TTC549 (cell line): ENCODE results near the gene FBXW2.
"Not testable (repeated sequence)": the region's sequence is repeated elsewhere in the genome, so short reads cannot be mapped to it uniquely, and the experiment has no call there.

Source experiments
- FAIRE-seq: peaks from 2 replicates; lab custom pipeline; 2012; peaks lifted over from hg19 to GRCh38; lab: Jason Lieb, UNC

The FBXW2 gene

DNA sequence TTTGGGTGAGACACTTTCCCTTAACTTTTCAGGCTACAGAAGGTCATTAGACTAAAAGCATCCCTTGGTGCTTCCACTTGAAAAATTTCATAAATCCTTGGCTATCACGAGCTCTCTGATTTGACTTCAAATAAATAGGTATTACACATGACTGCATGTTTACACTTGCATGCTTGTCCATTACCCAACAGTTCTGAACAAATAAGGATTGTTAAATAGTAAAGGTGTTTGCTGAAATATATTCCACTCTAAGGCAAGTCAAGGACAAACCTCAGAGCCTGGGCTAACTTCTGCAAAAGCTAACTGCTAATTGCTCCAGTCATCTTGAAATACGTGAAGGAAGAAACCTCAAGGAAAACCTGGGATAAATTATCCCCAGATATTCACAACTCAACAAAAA lies 14.5 kb downstream of the FBXW2 start:
- FAIRE-seq = no peak

GRCh38 chr9:120777229-120777628 lies 16.0 kb downstream of the FBXW2 start:
- FAIRE-seq = no peak

DNA sequence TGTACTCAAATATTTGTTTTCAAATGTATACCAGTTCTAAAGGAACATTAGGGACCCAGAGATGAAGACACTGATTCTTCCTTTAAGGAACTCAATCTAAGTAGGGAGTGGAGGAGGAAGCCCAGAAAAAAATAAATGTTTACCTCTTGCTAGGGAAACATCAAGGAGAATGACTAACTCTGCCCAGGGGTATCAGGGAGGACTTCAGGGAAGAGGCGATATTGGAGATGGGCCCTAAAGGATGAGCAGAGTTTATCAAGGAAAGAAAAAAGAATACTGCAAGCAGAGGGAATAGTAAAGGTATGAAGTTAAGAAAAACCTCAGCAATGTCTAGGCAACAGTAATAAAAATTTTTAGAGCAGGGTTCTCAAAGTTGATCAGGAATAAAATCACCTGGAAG lies 16.4 kb downstream of the FBXW2 start:
- FAIRE-seq = no peak

- no peak for FAIRE-seq
Measured at GRCh38 chr9:120775859-120776258, 17.4 kb downstream of the FBXW2 start.

DNA sequence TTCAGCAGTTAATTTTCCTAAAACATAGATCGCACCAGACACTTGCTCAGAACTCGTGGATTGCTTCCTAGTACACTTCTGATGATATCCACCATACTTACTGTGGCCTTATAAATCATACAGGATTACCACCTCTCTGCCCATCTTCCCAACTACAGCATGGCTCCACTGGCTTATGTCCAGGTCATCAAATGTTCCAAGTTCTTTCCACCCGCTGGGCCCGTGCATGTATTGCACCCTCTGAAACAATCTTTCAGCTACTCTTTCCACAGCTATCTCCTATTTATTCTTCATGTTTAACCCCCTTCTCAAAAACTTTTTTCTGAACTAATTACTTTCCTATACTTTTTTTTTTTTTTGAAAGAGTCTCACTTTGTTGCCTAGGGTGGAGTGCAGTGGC lies 18.5 kb downstream of the FBXW2 start:
- no peak for FAIRE-seq

DNA sequence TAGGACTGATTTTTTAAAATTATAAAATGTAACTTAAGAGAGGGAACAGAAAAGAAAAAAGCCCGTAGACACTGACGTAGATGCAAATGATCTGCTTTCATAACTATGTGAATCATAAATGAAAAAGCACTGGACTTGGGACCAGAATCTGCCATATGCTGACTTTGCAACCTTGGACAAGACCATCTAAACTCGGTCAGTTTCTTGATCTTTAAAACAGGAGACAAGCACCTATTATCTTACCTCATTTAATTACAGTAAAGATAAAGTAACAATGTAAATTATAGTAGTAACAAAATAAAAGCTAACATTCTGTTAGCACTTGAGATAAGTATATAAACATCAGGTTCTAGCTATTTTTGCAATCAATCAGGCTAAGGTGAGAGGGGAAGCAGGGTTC lies 20.0 kb downstream of the FBXW2 start:
- no peak for FAIRE-seq

DNA sequence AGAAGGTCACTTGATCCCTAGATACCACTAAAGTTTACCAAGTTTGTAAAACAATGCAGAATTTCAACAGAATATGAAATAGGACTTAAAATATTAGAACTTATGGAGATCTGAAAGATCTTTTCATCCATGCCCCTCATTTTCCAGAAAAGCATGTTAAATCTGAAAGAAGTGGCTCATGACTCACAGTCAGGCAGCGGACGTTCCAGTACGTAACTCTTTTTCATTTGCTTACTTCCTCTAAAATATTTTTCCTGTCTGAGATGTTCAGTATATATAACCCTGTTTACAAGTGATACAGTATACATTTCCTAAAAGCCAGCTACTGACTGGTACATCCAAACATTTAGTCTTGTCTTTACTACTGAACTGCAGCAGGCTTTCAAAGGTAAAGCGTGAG lies 22.3 kb downstream of the FBXW2 start:
- no peak for FAIRE-seq

DNA sequence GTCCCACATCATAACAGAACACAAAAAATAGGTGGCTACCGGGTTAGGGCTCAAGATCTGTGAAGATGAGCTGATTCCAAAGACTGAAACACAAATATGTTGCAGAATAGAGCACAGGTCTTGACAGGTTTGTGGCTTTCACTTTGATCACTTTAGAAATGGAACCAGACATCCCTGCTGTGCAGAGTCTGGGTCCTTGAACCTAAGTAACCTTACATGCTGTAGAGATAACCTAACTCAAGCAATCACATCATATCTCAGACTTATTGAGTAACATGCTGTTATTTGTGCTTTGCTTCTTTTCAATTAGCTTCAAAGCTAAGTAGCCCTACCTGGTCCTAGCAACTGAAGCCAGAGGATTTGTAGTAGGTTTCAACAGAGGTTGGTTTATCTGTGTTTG lies 24.3 kb downstream of the FBXW2 start:
- FAIRE-seq = no peak

DNA sequence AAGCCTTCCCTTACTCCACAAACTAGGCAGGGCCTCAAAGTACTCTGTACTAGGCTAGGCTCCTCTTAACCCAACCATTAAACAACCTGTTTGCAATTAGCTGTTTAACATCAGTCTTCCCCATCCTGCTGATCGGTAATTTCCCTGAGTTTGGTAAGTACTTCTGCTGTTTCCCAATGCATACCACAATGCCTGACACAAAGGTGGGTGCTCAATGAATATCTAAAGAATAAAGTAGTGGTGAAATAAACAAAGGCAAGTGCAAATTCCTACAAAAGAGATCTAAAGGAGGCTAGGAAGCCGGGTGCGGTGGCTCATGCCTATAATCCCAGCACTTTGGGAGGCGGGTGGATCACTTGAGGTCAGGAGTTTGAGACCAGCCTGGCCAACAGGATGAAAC lies 25.0 kb downstream of the FBXW2 start:
- no peak for FAIRE-seq

DNA sequence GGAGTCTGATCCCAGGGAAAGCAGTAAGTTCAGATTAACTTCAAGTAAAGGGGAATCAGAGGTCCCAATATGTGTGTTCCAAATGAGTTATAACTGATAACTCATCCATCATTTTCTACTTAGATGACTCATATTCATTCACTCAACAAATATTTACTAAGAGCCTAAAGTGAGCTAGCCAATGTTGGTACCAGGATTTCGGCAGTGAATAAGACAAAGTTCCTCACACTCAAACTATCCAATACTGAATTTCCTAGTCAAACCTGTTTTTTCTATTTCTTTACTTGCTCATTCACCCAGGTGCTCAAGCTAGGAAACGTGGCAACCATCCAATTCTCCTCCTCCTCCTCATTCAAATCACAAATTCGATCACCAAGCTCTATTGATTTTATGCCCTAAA lies 25.8 kb downstream of the FBXW2 start:
- FAIRE-seq = no peak

- no peak for FAIRE-seq
Measured at GRCh38 chr9:120765910-120766425, 27.2 kb downstream of the FBXW2 start.

- no peak for FAIRE-seq
Measured at GRCh38 chr9:120764476-120764875, 28.7 kb downstream of the FBXW2 start.

DNA sequence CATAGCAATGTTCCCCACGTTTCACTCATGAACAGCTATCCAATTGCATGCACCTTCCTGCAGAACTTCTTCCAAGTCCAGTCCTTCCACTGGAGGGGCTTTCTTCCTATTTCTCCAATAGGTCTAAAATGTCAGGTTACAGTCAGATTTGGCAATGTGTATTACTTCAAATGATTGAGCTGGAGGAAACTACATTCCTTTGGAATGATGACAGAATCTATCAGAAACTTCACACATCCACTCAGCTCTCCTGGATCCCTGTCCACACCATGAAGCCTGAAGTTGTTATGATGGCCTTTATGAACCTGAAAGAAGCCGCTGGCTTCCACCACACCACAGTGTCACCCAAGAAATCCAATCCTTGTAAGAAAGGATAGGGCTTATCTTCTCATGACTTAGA lies 32.2 kb downstream of the FBXW2 start:
- FAIRE-seq = no peak

DNA sequence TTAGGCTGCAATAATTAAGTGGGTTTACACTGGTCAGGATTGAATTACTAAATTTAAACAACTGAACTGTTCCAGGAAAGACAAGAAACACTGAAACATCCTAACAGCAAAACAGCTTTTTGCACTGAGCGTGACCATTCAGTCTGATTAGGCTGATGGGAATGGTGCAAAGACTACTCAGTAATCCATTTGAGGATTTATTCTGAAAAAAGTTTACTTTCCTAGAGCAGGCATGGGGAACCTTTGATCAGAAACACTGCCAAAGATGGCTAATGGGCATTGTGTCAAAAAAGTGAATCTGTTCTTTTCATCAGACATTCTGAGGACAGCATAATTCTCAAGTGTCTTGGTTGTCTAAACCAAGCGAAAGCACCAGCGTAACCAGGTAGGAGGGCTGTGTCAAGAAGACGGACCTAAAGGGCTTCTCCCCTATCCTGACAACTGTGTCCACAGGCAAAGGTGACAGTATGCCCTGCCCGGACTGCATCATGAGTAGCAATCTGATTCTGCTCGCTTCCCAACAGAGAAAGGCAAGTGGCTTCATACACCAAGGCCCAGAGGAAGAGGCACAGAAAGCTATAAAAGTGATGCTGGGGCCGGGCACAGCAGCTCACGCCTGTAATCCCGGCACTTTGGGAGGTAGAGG lies 33.3 kb downstream of the FBXW2 start:
- no peak for FAIRE-seq

DNA sequence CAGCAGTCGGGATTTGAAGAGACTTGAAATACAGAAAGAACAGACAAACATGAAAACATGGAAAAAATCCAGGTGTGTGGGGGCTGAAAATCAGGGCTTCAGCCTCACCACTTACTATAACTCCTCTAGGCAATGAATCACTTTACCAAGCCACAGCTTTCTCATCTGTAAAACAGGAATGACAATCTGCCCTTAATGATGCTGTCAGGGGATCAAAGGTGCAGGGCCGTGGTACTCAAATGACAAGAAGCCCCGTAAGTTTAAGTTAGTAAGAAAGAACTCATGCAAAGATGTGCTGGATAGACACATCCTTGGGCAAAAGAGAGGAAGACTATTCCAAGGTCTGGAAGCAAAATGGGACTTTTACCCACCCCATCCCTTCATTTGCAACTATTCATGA lies 34.7 kb downstream of the FBXW2 start:
- no peak for FAIRE-seq

DNA sequence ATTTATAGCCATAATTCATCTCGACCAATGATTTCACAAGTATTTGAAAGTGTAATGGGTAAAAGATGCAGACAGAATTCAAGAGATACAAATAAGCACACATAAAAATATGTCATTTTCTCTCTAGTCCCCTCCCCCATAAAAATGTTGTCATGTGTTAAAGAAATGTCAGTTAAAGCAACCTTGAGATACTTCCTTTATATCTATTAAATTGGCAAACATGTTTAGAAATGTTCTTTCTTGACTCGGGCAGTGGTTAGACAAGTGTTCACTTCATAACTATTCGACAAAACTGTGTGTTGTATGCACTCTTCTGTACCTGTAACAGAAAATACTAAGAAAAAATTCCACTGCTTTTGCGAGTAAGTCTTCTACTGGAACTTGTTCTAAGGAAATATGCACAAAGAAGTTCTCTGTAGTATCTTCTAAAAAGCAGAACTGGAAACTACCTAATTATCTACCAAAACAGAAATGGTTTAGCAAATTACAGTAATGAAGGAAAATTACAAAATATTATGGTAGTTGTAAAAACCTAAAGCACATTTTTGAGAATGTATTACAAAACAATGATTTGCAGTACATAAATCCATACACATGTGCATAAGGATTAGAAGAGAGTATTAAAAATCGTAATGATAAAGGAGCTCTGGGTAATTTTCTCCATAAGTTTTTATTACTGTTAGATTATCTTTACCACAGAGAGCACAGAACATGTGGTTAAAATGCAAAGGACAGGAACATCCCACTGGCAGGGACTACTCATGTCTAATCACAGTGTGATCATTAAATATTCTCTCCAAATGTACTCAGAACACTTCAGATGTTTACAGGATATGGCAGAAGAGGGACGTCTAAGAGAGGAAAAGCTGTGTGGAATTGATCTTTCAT lies 35.9 kb downstream of the FBXW2 start:
- FAIRE-seq = no peak

GRCh38 chr9:120756531-120756930 lies 36.7 kb downstream of the FBXW2 start:
- no peak for FAIRE-seq

- no peak for FAIRE-seq
Measured at GRCh38 chr9:120755810-120756434, 37.3 kb downstream of the FBXW2 start.

DNA sequence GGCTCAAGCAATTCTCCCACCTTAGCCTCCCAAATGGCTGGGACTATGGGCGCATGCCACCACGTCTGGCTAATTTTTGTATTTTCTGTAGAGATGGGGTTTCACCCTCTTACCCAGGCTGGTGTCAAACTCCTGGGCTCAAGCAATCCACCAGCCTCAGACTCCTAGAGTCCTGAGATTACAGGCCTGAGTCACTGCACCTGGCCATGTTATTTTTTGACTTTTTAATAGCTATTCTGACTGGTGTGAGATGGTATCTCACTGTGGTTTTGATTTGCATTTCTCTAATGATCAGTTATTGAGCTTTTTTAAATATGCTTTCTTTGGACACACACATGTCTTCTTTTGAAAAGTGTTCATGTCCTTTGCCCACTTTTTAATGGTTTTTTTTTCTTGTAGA lies 38.2 kb downstream of the FBXW2 start:
- no peak for FAIRE-seq

DNA sequence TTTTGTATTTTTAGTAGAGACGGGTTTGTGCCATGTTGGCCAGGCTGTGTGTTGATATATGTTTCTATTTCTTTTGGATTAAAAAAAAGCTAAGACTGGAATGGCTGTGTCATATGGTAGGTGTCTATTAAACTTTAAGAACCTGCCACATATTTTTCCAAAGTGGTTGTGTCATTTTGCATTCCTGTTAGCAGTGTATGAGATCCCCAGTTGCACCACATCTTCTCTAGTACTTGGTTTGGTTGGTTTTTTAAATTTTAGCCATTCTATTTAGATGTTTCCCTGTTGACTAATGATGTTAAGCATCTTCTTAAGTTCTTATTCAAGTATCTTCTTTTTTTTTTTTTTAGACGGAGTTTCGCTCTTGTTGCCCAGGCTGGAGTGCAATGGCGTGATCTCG lies 42.8 kb downstream of the FBXW2 start:
- no peak for FAIRE-seq

DNA sequence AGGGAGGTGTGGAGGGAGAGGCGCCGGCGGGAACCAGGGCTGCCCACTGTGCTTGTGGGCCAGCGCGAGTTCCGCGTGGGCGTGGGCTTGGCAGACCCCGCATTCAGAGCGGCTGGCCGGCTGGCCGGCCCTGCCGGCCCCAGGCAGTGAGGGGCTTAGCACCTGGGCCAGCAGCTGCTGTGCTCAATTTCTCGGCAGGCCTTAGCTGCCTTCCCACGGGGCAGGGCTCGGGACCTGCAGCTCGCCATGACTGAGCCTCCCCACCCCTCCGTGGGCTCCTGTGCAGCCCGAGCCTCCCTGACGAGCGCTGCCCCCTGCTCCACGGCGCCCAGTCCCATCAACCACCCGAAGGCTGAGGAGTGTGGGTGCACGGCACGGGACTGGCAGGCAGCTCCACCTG lies 46.9 kb downstream of the FBXW2 start:
- not testable (repeated sequence) for FAIRE-seq

DNA sequence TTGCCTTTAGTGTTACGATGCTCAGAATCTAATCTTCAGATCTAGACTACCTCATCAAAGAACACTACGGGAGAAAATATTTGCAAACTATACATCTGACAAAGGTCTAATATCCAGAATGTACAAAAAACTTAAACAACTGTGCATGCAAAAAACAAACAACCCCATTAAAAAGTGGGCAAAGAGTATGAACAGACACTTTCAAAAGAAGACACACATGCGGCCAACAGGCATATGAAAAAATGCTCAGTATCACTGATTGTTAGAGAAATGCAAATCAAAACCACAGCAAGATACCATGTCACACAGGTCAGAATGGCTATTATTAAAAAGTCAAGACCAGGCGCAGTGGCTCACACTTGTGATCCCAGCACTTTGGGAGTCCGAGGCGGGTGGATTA lies 47.9 kb downstream of the FBXW2 start:
- FAIRE-seq = no peak

- FAIRE-seq = no peak
Measured at GRCh38 chr9:120742951-120743416, 50.2 kb downstream of the FBXW2 start.
